Cardiac muscle cell (in vitro differentiated cells and primary cell): Measurements from ENCODE around the gene LBH. TPM values are rescaled to one million over a fixed set of nuclear protein-coding genes. Genes with fewer than 3 reads are reported as not detected.

Source experiments
- DNase-seq, 2 donors: peaks; one replicate each; pipeline versions ENCODE4 v3.0.0 to v3.0.0-alpha.2; 2010 to 2017; ENCODE audit warnings: low read depth in 1 of 2, low spot score in 1 of 2
- H3K27ac ChIP-seq: fragments of 200-600 bp; sonication (generic); 2 replicates; pipeline ENCODE4 v1.5.1; 2016
- H3K27me3 ChIP-seq: fragments of 200-600 bp; sonication (generic); 2 replicates; pipeline ENCODE4 v1.6.0; 2016; ENCODE audit warnings: control low read depth
- H3K36me3 ChIP-seq: fragments of 200-600 bp; sonication (generic); 2 replicates; pipeline ENCODE4 v1.5.1; 2016; ENCODE audit warnings: control low read depth
- H3K4me1 ChIP-seq: fragments of 200-600 bp; sonication (generic); 2 replicates; pipeline ENCODE4 v1.8.1; 2017; ENCODE audit warnings: low read depth, mild to moderate bottlenecking, mixed run types
- H3K4me3 ChIP-seq: fragments of 200-600 bp; sonication (generic); 2 replicates; pipeline ENCODE4 v1.5.1; 2016; ENCODE audit warnings: mild to moderate bottlenecking
- H3K9me3 ChIP-seq: fragments of 200-600 bp; sonication (generic); 2 replicates; pipeline ENCODE4 v1.5.1; 2017; ENCODE audit warnings: low read depth, mild to moderate bottlenecking, control low read depth
- polyA plus RNA-seq: library from polyadenylated mRNA; unstranded; fragments of >200 nt; fragmentation: Nextera tagmentation; extraction: Ambion mirVana; gene quantifications from 2 replicates; pipeline ENCODE4 v1.2.1, GENCODE V29; 2016
- total RNA-seq: library from RNA; depleted of rRNA; stranded (reverse); fragments of >200 nt; gene quantifications from 2 replicates; pipeline ENCODE4 v1.2.3, GENCODE V29; 2016
- TF ChIP-seq, protein P1 (sequence below): IDR thresholded peaks from 2 replicates; pipeline ENCODE4 v1.5.1; 2012; ENCODE audit warnings: low read depth, mild to moderate bottlenecking, low read length

Gene LBH
- 1,389 and 2,258 TPM in 2 replicates for total RNA-seq
- 544 and 632 TPM in 2 replicates for polyA plus RNA-seq

DNA sequence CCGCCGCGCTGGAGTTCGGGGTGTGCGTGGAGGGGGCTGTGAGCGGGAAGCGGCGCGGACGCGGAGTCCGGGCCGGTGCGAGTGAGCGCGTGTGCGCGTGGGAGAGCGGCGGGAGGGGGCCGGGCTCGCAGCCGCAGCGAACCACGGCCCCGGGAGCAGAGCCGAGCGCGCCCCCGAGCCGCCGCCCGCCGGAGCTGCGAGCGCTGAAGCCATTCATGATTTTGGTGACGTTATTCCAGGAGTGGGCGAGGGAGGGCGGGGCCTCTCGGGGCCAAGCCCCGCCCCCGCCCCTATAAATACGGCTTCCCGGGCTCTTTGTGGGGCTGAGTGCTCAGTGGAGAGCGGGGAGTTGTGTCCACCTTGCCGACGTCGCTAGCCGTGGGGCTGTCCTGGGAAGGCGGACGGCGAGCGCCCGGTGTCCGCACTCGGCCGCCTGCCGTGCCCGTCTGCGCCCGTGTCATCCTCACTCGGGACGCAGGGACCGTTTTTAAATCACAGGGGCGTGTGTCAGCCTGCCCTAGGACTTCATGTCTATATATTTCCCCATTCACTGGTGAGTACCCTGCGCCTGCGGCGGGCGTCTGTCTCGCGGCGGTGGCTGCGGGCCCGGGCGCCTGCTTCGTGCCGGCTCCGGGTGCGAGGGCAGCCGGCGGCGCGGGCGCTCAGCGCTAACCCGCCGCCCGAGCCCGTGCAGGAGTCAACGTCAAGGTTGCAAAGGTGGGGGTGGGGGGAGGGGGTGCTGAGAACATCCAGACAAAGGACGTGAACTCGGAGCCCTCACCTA lies at the start of gene LBH:
LBH (plus strand) TSS at position 323 of the 784 bp plus-strand sequence; CDS start at position 528, 205 bp downstream.
- Histone ChIP-seq H3K27ac (peak within 1 kb of the TSS; percentile 90), H3K36me3 (peaks cover 20% of the 10 kb centered on the region), H3K9me3 (no peaks in the 10 kb centered on the region), H3K4me3 (peak within 1 kb of the TSS; percentile 95), H3K27me3 (no peaks in the 10 kb centered on the region), H3K4me1 (peaks cover 39% of the 10 kb centered on the region)
- peak; percentile 92 to 93 for DNase-seq
- TF ChIP-seq, protein P1, sequence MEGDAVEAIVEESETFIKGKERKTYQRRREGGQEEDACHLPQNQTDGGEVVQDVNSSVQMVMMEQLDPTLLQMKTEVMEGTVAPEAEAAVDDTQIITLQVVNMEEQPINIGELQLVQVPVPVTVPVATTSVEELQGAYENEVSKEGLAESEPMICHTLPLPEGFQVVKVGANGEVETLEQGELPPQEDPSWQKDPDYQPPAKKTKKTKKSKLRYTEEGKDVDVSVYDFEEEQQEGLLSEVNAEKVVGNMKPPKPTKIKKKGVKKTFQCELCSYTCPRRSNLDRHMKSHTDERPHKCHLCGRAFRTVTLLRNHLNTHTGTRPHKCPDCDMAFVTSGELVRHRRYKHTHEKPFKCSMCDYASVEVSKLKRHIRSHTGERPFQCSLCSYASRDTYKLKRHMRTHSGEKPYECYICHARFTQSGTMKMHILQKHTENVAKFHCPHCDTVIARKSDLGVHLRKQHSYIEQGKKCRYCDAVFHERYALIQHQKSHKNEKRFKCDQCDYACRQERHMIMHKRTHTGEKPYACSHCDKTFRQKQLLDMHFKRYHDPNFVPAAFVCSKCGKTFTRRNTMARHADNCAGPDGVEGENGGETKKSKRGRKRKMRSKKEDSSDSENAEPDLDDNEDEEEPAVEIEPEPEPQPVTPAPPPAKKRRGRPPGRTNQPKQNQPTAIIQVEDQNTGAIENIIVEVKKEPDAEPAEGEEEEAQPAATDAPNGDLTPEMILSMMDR, result no peak

DNA sequence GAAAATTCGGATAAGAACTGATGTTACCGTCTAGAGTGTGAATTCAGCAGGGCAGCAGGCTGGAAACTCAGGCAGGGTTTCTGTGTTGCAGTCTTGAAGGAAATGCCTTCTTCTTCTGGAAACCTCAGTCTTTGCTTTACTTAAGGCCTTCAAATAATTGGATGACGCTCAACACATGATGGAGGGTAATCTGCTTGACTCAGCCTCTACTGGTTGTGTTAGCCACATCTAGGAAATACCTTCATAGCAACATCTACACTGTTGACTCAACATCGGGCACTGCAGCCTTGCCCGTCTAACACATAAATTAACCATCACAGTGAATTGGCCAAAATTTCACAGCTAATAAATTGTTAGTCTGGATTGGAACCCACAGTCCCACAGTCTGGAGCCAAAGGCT lies 47.3 kb upstream of the LBH start:
- TF ChIP-seq, protein P1, result no peak
- no peaks in the 10 kb centered on the region for H3K4me1 ChIP-seq
- no peaks in the 10 kb centered on the region for H3K36me3 ChIP-seq
- H3K27me3 ChIP-seq, result no peaks in the 10 kb centered on the region
- H3K9me3 ChIP-seq, result no peaks in the 10 kb centered on the region
- no peak overlapping the region for H3K4me3 ChIP-seq
- no peak for DNase-seq
- H3K27ac ChIP-seq, result no peak overlapping the region

DNA sequence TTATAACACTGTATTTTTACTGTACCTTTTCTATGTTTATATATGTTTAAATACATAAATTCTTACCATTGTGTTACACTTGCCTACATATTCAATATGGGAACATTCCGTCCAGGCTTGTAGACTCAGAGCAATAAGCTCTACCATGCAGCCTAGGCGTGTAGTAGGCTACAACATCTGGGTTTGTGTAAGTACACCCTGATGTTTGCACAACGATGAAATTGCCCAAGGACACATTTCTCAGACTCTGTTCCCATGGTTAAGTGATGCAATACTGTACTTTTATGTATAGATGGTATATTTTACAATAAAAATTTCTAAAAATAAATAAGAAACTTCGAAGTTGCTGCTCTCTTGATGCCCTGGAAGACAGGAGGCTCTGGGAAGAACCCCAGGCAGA lies 46.2 kb upstream of the LBH start:
- Histone ChIP-seq H3K27ac (no peak overlapping the region), H3K4me3 (no peak overlapping the region), H3K36me3 (no peaks in the 10 kb centered on the region), H3K9me3 (no peaks in the 10 kb centered on the region), H3K4me1 (no peaks in the 10 kb centered on the region), H3K27me3 (no peaks in the 10 kb centered on the region)
- TF ChIP-seq, protein P1, result no peak
- DNase-seq, result peak in 1 of 2 donors; percentile 65

DNA sequence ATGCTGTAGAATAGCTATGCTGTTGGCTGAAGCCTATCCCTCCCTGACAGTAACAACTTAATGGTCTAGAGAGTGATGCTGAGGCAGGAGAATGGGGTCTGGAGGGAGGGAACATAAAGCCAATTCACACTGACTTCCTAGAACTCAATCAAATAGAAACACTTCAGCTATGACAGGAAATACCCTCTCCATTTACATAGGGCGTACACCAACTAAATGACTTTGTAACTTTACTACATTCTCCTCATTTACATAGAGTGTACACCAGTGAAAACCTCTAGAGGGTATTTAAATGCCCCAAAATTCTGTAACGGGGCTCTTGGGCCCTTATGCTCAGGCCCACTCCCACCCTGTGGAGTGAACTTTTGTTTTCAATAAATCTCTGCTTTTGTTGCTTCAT lies 43.0 kb upstream of the LBH start:
- TF ChIP-seq, protein P1, result no peak

DNA sequence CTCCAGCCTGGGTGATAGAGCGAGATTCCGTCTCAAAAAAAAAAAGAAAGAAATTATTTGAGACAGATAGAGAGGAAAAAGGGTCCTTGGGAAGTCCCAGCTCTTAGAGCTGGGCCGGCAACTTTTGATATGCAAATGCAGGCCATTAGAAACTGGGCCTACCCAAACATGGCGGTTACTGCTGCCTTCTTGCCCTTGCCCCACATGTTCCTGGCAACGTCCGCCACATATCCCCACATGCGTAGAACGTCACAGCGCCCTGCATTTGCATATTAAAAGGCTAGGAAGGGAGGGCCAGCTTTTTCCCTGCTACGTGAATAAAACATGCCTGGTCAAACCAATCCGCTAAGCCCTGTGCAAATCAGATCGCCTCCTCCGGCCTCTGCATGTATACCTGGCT lies 40.7 kb upstream of the LBH start:
- Histone ChIP-seq H3K9me3 (no peaks in the 10 kb centered on the region), H3K27me3 (no peaks in the 10 kb centered on the region), H3K27ac (peak overlapping the region; percentile 92), H3K36me3 (no peaks in the 10 kb centered on the region), H3K4me3 (no peak overlapping the region), H3K4me1 (peaks cover 40% of the 10 kb centered on the region)
- DNase-seq, result no peak
- TF ChIP-seq, protein P1, result no peak

More for the DNA sequence above, 43.0 kb upstream of the LBH start:
- Histone ChIP-seq H3K4me3 (no peak overlapping the region), H3K9me3 (no peaks in the 10 kb centered on the region), H3K27me3 (no peaks in the 10 kb centered on the region), H3K36me3 (no peaks in the 10 kb centered on the region), H3K4me1 (peaks cover 25% of the 10 kb centered on the region), H3K27ac (no peak overlapping the region)
- no peak for DNase-seq
